Skeletal muscle satellite cell (primary cell): ENCODE measurements around the gene GOLGA8O. TPM values are rescaled to one million over a fixed set of nuclear protein-coding genes. Genes with fewer than 3 reads are reported as not detected.
"Not testable (repeated sequence)": the region's sequence is repeated elsewhere in the genome, so short reads cannot be mapped to it uniquely, and the experiment has no call there.

ENCODE experiments used
- H3K27me3 ChIP-seq: 2 replicates; pipeline ENCODE4 v1.7.0; 2013; ENCODE audit warnings: low read length; ENCODE audit not compliant: control insufficient read depth, insufficient read depth
- H3K36me3 ChIP-seq: 2 replicates; pipeline ENCODE4 v1.7.0; 2013; ENCODE audit warnings: mild to moderate bottlenecking, control low read depth, low read length; ENCODE audit not compliant: insufficient read depth
- H3K4me1 ChIP-seq: 2 replicates; pipeline ENCODE4 v1.7.0; 2013; ENCODE audit warnings: low read length; ENCODE audit not compliant: control insufficient read depth, insufficient read depth
- H3K4me2 ChIP-seq: 2 replicates; pipeline ENCODE4 v1.7.0; 2013; ENCODE audit warnings: mild to moderate bottlenecking, low read length
- H3K4me3 ChIP-seq: 2 replicates; pipeline ENCODE4 v1.7.0; 2013; ENCODE audit warnings: low read length
- H3K9ac ChIP-seq: 2 replicates; pipeline ENCODE4 v1.7.0; 2013; ENCODE audit warnings: mild to moderate bottlenecking, low read depth, low read length, moderate library complexity
- H3K9me3 ChIP-seq: replicated peaks from 2 replicates; pipeline ENCODE4 v1.7.0; 2013; ENCODE audit warnings: mild to moderate bottlenecking, control low read depth, low read length
- total RNA-seq: library from RNA; depleted of rRNA; stranded (reverse); fragments of >200 nt; gene quantifications from 2 replicates; pipeline ENCODE4 v1.2.3, GENCODE V29; 2012; rRNA removed

Gene GOLGA8O, protein sequence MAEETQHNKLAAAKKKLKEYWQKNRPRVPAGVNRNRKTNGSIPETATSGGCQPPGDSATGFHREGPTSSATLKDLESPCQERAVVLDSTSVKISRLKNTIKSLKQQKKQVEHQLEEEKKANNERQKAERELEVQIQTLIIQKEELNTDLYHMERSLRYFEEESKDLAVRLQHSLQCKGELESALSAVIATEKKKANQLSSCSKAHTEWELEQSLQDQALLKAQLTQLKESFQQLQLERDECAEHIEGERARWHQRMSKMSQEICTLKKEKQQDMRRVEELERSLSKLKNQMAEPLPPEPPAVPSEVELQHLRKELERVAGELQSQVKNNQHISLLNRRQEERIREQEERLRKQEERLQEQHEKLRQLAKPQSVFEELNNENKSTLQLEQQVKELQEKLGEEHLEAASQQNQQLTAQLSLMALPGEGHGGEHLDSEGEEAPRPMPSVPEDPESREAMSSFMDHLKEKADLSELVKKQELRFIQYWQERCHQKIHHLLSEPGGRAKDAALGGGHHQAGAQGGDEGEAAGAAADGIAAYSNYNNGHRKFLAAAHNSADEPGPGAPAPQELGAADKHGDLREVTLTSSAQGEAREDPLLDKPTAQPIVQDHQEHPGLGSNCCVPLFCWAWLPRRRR
- total RNA-seq: 0.25 and 0.66 TPM in 2 replicates

DNA sequence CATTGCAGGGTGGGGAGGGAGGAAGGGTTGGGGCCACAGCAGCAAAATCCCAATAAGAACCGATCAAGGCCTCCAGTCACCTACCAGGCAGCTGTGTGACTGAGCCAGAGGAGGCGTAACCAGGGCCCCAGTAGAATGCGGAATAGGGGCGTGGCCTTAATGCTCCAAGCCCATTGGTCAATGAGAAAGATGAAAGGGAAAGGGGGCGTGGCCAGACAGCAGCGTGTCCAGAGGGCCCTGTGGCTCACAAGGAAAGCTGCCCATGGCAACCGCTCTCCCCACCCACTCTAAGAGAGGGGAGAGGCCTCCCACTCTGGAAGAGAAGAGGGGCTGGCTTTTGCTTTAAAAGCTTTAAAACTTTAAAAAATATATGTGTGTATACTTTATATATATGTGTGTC lies at the start of gene GOLGA8O:
TSS of gene GOLGA8O (minus strand) at position 101 of the 400 bp plus-strand sequence. CDS start at position 3, 98 bp downstream.
- H3K9ac ChIP-seq, H3K27me3 ChIP-seq, H3K4me3 ChIP-seq, H3K4me2 ChIP-seq, H3K9me3 ChIP-seq, H3K4me1 ChIP-seq, H3K36me3 ChIP-seq: not testable (repeated sequence)

DNA sequence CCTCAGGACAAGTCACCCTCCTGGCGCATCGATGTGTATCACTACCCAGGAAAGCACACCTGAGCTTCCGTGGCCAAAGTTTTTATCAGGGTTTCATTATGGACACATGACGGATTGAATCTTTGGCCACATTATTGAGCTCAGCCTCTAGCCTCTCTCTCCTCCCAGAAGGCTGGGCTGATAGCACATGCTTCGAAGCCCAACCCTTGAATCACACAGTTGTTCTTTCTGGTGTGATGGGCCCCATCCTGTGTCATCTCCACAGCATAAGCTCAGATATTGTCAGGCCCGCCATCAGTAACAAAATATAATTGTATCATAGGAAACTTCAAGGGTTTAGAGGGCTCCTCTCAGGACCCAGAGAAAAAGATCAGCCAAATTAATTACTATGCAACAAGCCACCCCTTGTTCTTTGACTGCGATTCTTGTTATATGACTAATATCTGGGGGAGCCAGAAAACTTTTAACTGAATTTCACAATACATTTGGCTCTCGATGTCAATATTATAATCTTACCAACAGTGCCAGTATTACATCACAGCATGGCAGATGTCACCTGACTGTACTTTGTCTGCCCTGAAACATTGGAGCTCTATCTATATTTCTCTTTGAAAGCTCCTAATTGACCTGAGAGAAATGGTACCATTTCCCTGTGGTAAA lies 48.8 kb upstream of the GOLGA8O start:
- H3K4me2 ChIP-seq, H3K4me3 ChIP-seq, H3K4me1 ChIP-seq, H3K27me3 ChIP-seq, H3K9ac ChIP-seq, H3K36me3 ChIP-seq, H3K9me3 ChIP-seq: not testable (repeated sequence)

DNA sequence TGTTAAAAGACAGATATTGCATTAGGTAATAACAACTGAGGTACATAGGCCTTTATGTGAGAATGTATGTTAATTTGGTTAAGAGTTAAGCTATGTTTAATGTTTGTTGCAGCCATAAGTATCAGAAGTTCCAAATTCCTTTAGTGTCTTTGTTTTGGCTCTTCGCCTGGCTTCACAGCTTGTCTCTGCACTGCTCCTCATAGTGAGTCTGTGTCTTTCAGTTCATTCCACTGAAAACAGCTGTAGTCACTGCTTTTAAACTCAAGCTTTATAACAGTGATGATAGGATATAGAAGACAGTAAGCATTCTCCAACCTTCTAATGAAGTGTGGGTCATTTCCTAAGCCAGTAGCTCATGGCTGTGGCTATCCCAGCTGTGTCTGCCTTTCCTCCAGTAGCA lies 47.5 kb upstream of the GOLGA8O start:
- not testable (repeated sequence) for H3K4me1 ChIP-seq, H3K36me3 ChIP-seq, H3K4me3 ChIP-seq, H3K9ac ChIP-seq, H3K4me2 ChIP-seq, H3K9me3 ChIP-seq, H3K27me3 ChIP-seq

DNA sequence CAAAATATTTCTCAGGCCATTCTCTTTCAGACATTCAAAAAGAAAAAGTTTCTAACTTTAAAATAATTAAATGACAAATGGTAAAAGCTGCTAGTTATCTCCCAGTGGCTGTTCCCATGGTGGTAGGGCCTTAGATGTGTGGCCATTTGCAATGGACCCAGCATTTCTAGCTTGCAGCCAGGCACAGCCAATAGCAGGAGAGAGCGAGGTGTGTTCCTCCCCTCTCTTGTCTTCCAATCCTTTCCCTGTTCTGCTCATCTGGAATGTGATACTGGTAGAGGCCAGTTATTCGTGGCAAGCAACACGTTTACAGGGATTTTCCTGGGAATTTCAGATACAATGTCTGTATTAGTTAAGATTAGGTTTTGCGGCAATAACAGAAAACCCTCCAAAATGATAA lies 37.3 kb upstream of the GOLGA8O start:
- not testable (repeated sequence) for H3K4me3 ChIP-seq, H3K9me3 ChIP-seq, H3K4me1 ChIP-seq, H3K9ac ChIP-seq, H3K36me3 ChIP-seq, H3K4me2 ChIP-seq, H3K27me3 ChIP-seq

DNA sequence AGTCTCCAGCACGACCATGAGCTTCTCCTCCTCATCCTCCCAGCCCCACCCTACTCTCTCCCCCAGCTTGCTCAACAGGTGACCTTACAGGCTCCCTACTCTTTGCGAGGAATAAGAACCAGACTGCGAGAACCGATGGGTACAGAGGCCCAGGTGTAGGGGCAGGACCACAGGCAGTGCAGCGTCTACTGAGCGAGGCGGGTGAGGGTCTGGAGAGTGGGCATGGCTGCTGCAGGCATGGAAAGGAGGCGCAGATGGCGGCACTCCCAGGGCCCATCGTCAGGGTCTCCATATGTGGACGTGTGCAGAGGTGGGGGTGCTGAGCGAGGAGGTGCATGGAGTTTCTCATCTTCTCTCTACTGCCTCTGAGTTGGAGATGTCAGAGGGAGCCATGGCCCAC lies 31.0 kb upstream of the GOLGA8O start:
- not testable (repeated sequence) for H3K4me2 ChIP-seq, H3K4me1 ChIP-seq, H3K4me3 ChIP-seq, H3K36me3 ChIP-seq, H3K27me3 ChIP-seq, H3K9me3 ChIP-seq, H3K9ac ChIP-seq

DNA sequence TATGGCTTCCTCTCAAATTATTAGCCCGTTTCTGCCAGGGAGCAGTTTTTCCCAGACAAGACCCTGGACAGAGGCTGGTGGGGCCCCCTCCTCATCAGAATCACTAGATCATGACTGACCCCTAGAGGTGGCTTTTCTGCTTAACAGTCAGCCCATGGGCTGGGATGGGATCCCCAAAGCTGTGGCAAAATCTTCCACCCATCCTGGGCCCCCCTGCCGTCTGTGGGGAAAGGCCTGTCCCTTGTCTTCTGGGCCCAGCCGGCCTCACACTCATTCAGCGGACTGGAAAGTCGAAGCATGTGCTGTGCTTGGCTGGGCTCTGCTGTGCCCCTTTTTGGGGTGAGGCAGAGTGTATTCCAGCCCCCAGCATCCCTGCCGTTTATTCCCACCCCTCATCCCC lies 27.9 kb upstream of the GOLGA8O start:
- H3K9ac ChIP-seq, H3K4me1 ChIP-seq, H3K9me3 ChIP-seq, H3K4me2 ChIP-seq, H3K36me3 ChIP-seq, H3K4me3 ChIP-seq, H3K27me3 ChIP-seq: not testable (repeated sequence)

DNA sequence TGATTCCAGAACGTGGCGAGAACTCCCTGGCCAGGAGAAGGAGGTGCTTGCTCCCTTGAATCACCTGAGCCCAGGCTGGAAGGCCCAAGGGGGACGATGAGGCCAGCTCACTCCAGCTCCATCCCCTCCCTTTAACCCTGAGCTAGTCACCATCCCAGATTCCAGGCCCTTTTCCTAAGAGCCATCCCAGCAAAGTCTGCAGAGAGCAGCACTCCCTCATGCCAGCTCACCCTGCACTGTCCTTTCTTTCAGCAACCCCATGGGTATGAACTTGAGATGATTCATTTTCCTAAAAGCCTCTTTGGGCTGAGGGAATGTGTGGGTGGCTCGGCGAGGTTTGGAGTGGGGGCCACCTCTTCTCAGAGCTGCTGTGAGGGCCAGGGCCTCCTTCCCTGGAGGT lies 26.2 kb upstream of the GOLGA8O start:
- not testable (repeated sequence) for H3K9ac ChIP-seq, H3K4me3 ChIP-seq, H3K36me3 ChIP-seq, H3K4me2 ChIP-seq, H3K27me3 ChIP-seq, H3K4me1 ChIP-seq, H3K9me3 ChIP-seq

DNA sequence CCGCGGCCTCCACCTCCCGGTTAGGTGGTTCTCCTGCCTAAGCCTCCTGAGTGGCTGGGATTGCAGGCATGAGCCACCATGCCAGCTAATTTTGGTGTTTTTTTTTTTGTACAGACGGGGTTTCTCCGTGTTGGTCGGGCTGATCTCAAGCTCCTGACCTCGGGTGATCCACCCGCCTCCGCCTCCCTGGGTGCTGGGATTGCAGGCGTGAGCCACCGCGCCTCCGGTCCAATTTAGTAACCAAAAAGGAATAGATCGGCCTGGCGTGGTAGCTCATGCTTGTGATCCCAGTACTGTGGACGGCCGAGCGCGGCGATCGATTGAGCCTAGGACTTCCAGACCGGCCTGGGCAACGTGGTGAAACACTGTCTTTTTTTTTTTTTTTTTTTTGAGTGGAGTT lies 12.6 kb upstream of the GOLGA8O start:
- not testable (repeated sequence) for H3K9ac ChIP-seq, H3K9me3 ChIP-seq, H3K4me3 ChIP-seq, H3K4me2 ChIP-seq, H3K36me3 ChIP-seq, H3K4me1 ChIP-seq, H3K27me3 ChIP-seq

DNA sequence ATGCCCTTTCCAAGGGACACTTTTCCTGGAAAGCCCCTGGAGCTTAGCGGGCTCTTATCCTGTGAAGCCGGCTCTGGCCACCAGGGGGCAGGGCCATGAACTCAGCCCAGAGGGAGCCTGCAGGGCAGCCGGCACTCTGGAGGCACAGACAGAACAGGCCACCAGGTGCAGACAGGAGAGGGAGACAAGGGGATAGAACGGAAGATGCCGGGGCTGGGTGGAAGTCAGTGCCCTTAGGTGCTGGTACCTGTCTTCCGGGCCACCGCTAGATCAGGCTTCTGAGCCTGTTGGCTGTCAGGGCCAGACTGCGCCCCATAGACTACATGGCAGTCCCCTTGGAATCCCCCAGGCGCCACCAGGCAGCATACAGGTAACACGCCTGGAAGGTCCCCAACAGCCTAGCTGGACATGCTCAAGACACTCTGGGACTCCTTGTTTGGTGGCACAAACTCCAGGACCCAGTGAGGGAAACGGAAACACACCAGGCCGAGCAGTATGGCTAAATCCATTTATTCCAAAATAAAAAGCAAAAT lies 14.9 kb downstream of the GOLGA8O start:
- H3K4me2 ChIP-seq, H3K9ac ChIP-seq, H3K9me3 ChIP-seq: not testable (repeated sequence)

DNA sequence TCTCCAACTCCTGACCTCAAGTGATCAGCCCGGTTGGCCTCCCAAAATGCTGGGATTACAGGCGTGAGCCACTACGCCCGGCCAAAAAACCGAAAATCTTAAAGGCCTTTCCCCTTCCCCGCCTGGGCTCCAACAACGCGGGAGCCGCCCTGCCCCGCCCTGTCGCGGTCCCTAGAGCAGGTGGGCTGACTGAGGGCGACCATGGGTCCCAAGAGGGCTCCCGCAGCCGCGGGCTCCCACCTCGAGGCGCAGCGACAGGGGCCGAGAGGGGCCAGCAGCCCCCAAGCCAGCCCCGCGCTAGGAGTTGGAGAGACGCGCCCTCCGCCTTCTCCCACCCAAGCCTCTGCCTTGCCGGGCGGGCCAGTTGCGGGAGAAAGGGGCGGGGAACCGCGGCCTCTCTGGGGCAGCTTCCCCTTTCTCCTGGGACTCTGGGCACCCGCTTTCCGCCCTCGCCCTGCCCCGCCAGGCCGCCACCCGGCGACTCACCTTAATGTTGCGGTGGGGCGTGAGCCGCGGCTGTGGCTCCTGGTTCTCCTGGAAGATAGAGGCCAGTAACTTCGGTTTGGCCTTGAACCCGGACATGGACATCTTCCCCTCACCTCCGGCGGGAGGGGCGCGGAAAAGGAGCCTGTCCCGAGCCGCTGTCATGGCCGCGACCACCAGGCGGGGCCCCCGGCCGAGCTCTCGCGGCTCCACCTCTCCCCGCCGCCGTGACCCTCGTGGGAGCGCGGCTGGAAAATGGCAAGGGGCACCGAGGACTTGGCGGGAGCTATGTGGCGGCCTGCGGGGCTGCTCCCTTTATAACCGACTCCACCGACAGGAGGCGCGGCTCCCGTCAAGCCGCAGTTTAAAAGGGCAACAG lies 21.1 kb downstream of the GOLGA8O start:
- not testable (repeated sequence) for H3K27me3 ChIP-seq, H3K9ac ChIP-seq, H3K4me3 ChIP-seq, H3K36me3 ChIP-seq, H3K9me3 ChIP-seq, H3K4me1 ChIP-seq, H3K4me2 ChIP-seq

More for the DNA sequence above, 14.9 kb downstream of the GOLGA8O start:
- not testable (repeated sequence) for H3K27me3 ChIP-seq, H3K4me3 ChIP-seq, H3K4me1 ChIP-seq, H3K36me3 ChIP-seq

DNA sequence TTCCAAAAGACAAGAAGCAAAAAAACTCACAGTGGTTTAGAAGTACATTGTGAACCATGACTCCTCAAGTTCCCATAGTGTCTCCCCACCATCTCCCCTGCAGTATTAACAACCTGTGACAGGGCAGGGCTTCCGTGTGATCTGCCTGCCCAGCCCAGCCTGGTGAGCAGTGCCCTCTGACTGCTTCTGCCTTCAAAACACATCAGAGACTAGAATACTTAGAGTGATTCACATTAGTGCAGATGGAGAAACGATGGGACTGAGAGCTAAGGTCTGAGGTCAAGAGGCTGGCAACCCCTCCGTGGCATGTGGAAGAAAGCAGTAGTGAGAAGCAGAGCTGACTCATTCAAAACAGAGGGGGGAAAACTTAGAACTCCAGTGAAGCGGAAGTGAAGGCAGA lies 27.8 kb downstream of the GOLGA8O start:
- H3K9me3 ChIP-seq, H3K36me3 ChIP-seq, H3K4me1 ChIP-seq, H3K9ac ChIP-seq, H3K4me2 ChIP-seq, H3K27me3 ChIP-seq, H3K4me3 ChIP-seq: not testable (repeated sequence)
